Stimulated activated CD4-positive, alpha-beta T cell treated with anti-CD3 and anti-CD28 coated beads, Interleukin-1b, Interleukin-23, amount 100 ng/mL, for 4 hours (primary cell): Measurements from ENCODE around the gene EWSR1.
"Not testable (repeated sequence)": the region's sequence is repeated elsewhere in the genome, so short reads cannot be mapped to it uniquely, and the experiment has no call there.

ENCODE experiments used
- DNase-seq, 2 donors: peaks; one replicate each; pipeline ENCODE4 v3.0.0-alpha.2; 2020; ENCODE audit warnings: low read depth in 2 of 2

EWSR1 gene

GRCh38 chr22:29334696-29335344, 66.8 kb downstream of the EWSR1 start:
- DNase-seq, result no peak

GRCh38 chr22:29335656-29336055, 67.6 kb downstream of the EWSR1 start:
- no peak for DNase-seq

GRCh38 chr22:29336751-29337490, 68.9 kb downstream of the EWSR1 start:
- no peak for DNase-seq

GRCh38 chr22:29337631-29338284, 69.7 kb downstream of the EWSR1 start:
- DNase-seq, result no peak

- DNase-seq, result no peak
Observed at GRCh38 chr22:29338398-29338797, 70.3 kb downstream of the EWSR1 start.

- DNase-seq, result no peak
Observed at GRCh38 chr22:29339381-29340235, 71.5 kb downstream of the EWSR1 start.

- no peak for DNase-seq
Observed at GRCh38 chr22:29340566-29340965, 72.5 kb downstream of the EWSR1 start.

- no peak for DNase-seq
Observed at GRCh38 chr22:29341056-29341848, 73.2 kb downstream of the EWSR1 start.

- no peak for DNase-seq
Observed at GRCh38 chr22:29341849-29342127, 73.7 kb downstream of the EWSR1 start.

- no peak for DNase-seq
Observed at GRCh38 chr22:29342177-29342576, 74.1 kb downstream of the EWSR1 start.

GRCh38 chr22:29342577-29343312, 74.7 kb downstream of the EWSR1 start:
- DNase-seq, result no peak

GRCh38 chr22:29343313-29343805, 75.3 kb downstream of the EWSR1 start:
- DNase-seq, result no peak

GRCh38 chr22:29344137-29344536, 76.1 kb downstream of the EWSR1 start:
- DNase-seq, result no peak

GRCh38 chr22:29344889-29345288, 76.8 kb downstream of the EWSR1 start:
- not testable (repeated sequence) for DNase-seq

GRCh38 chr22:29345932-29346331, 77.9 kb downstream of the EWSR1 start:
- no peak for DNase-seq

GRCh38 chr22:29346659-29347058, 78.6 kb downstream of the EWSR1 start:
- DNase-seq, result no peak

- DNase-seq, result no peak
Observed at GRCh38 chr22:29348041-29348440, 80.0 kb downstream of the EWSR1 start.

- no peak for DNase-seq
Observed at GRCh38 chr22:29348956-29349355, 80.9 kb downstream of the EWSR1 start.
